ENCODE results near the gene YPEL4.
"Not testable (repeated sequence)": the region's sequence is repeated elsewhere in the genome, so short reads cannot be mapped to it uniquely, and the experiment has no call there.

Gene YPEL4

GRCh38 chr11:57667117-57667735 lies 17.5 kb upstream of the YPEL4 start:
- Histone ChIP-seq H3K9ac (ENCODE audit: low read length) (peak overlapping the region; percentile 69), H3K4me3 (ENCODE audit: low read depth in 1 of 2, low read length in 2 of 2) (peak overlapping the region; percentile 56 to 92), H3K27me3 (ENCODE audit: control insufficient read depth in 1 of 2, insufficient read depth in 2 of 2, low read length in 2 of 2) (no peaks in the 10 kb centered on the region), H3K27ac (ENCODE audit: low read depth, low read length) (peak overlapping the region; percentile 95), H3K4me1 (ENCODE audit: insufficient read depth, low read length) (peaks cover 18% of the 10 kb centered on the region), H3K36me3 (ENCODE audit: insufficient read depth, low read length) (peaks cover 16% of the 10 kb centered on the region), H3K9me3 (ENCODE audit: low read length) (no peaks in the 10 kb centered on the region)

GRCh38 chr11:57663975-57664374 lies 14.3 kb upstream of the YPEL4 start:
- Histone ChIP-seq H3K9ac (ENCODE audit: low read length) (no peak overlapping the region), H3K4me1 (ENCODE audit: insufficient read depth, low read length) (peaks cover 9% of the 10 kb centered on the region), H3K27ac (ENCODE audit: low read depth, low read length) (no peak overlapping the region), H3K9me3 (ENCODE audit: low read length) (no peaks in the 10 kb centered on the region), H3K36me3 (ENCODE audit: insufficient read depth, low read length) (peaks cover 38% of the 10 kb centered on the region), H3K4me3 (ENCODE audit: low read depth in 1 of 2, low read length in 2 of 2) (no peak overlapping the region), H3K27me3 (ENCODE audit: control insufficient read depth in 1 of 2, insufficient read depth in 2 of 2, low read length in 2 of 2) (no peaks in the 10 kb centered on the region)

GRCh38 chr11:57662893-57663292 lies 13.2 kb upstream of the YPEL4 start:
- H3K4me1 ChIP-seq (ENCODE audit: insufficient read depth, low read length): peaks cover 10% of the 10 kb centered on the region
- H3K4me3 ChIP-seq (ENCODE audit: low read depth in 1 of 2, low read length in 2 of 2): no peak overlapping the region
- peaks cover 38% of the 10 kb centered on the region for H3K36me3 ChIP-seq (ENCODE audit: insufficient read depth, low read length)
- no peak overlapping the region for H3K9ac ChIP-seq (ENCODE audit: low read length)
- H3K27me3 ChIP-seq (ENCODE audit: control insufficient read depth in 1 of 2, insufficient read depth in 2 of 2, low read length in 2 of 2): no peaks in the 10 kb centered on the region
- no peaks in the 10 kb centered on the region for H3K9me3 ChIP-seq (ENCODE audit: low read length)
- no peak overlapping the region for H3K27ac ChIP-seq (ENCODE audit: low read depth, low read length)

GRCh38 chr11:57659669-57660068 lies 10.0 kb upstream of the YPEL4 start:
- peaks cover 38% of the 10 kb centered on the region for H3K36me3 ChIP-seq (ENCODE audit: insufficient read depth, low read length)
- no peak overlapping the region for H3K27ac ChIP-seq (ENCODE audit: low read depth, low read length)
- H3K4me3 ChIP-seq (ENCODE audit: low read depth in 1 of 2, low read length in 2 of 2): no peak overlapping the region
- H3K9ac ChIP-seq (ENCODE audit: low read length): no peak overlapping the region
- no peaks in the 10 kb centered on the region for H3K9me3 ChIP-seq (ENCODE audit: low read length)
- H3K4me1 ChIP-seq (ENCODE audit: insufficient read depth, low read length): peaks cover 8% of the 10 kb centered on the region
- H3K27me3 ChIP-seq (ENCODE audit: control insufficient read depth in 1 of 2, insufficient read depth in 2 of 2, low read length in 2 of 2): no peaks in the 10 kb centered on the region

GRCh38 chr11:57658023-57658361 lies 8.3 kb upstream of the YPEL4 start:
- H3K9ac ChIP-seq (ENCODE audit: low read length): peak overlapping the region; percentile 36
- peaks cover 2 to 5% of the 10 kb centered on the region in 2 donors for H3K27me3 ChIP-seq (ENCODE audit: control insufficient read depth in 1 of 2, insufficient read depth in 2 of 2, low read length in 2 of 2)
- no peaks in the 10 kb centered on the region for H3K9me3 ChIP-seq (ENCODE audit: low read length)
- H3K36me3 ChIP-seq (ENCODE audit: insufficient read depth, low read length): peaks cover 38% of the 10 kb centered on the region
- H3K4me1 ChIP-seq (ENCODE audit: insufficient read depth, low read length): peaks cover 8% of the 10 kb centered on the region
- peak overlapping the region; percentile 67 for H3K27ac ChIP-seq (ENCODE audit: low read depth, low read length)
- peak overlapping the region; percentile 72 to 80 for H3K4me3 ChIP-seq (ENCODE audit: low read depth in 1 of 2, low read length in 2 of 2)

GRCh38 chr11:57657194-57658022 lies 7.7 kb upstream of the YPEL4 start, which contains the start of gene CLP1:
Gene CLP1 (plus strand): TSS chr11:57657762. CDS start chr11:57659477, 1,715 bp downstream.
- peaks cover 8% of the 10 kb centered on the region for H3K4me1 ChIP-seq (ENCODE audit: insufficient read depth, low read length)
- peak within 1 kb of the TSS; percentile 72 to 80 for H3K4me3 ChIP-seq (ENCODE audit: low read depth in 1 of 2, low read length in 2 of 2)
- H3K27me3 ChIP-seq (ENCODE audit: control insufficient read depth in 1 of 2, insufficient read depth in 2 of 2, low read length in 2 of 2): peaks cover 5 to 7% of the 10 kb centered on the region in 2 donors
- no peaks in the 10 kb centered on the region for H3K9me3 ChIP-seq (ENCODE audit: low read length)
- H3K36me3 ChIP-seq (ENCODE audit: insufficient read depth, low read length): peaks cover 33% of the 10 kb centered on the region
- peak within 1 kb of the TSS; percentile 36 for H3K9ac ChIP-seq (ENCODE audit: low read length)
- H3K27ac ChIP-seq (ENCODE audit: low read depth, low read length): peak within 1 kb of the TSS; percentile 67

GRCh38 chr11:57656885-57657193 lies 7.1 kb upstream of the YPEL4 start:
- H3K27me3 ChIP-seq (ENCODE audit: control insufficient read depth in 1 of 2, insufficient read depth in 2 of 2, low read length in 2 of 2): peaks cover 5 to 12% of the 10 kb centered on the region in 2 donors
- H3K36me3 ChIP-seq (ENCODE audit: insufficient read depth, low read length): peaks cover 28% of the 10 kb centered on the region
- H3K9me3 ChIP-seq (ENCODE audit: low read length): no peaks in the 10 kb centered on the region
- H3K27ac ChIP-seq (ENCODE audit: low read depth, low read length): peak overlapping the region; percentile 67
- peak overlapping the region; percentile 27 for H3K9ac ChIP-seq (ENCODE audit: low read length)
- peak overlapping the region in 1 of 2 donors; percentile 80 for H3K4me3 ChIP-seq (ENCODE audit: low read depth in 1 of 2, low read length in 2 of 2)
- H3K4me1 ChIP-seq (ENCODE audit: insufficient read depth, low read length): peaks cover 8% of the 10 kb centered on the region

- no peak overlapping the region for H3K9ac ChIP-seq (ENCODE audit: low read length)
- peaks cover 14% of the 10 kb centered on the region for H3K4me1 ChIP-seq (ENCODE audit: insufficient read depth, low read length)
- no peak overlapping the region for H3K4me3 ChIP-seq (ENCODE audit: low read depth in 1 of 2, low read length in 2 of 2)
- H3K9me3 ChIP-seq (ENCODE audit: low read length): no peaks in the 10 kb centered on the region
- H3K36me3 ChIP-seq (ENCODE audit: insufficient read depth, low read length): no peaks in the 10 kb centered on the region
- H3K27me3 ChIP-seq (ENCODE audit: control insufficient read depth in 1 of 2, insufficient read depth in 2 of 2, low read length in 2 of 2): peaks cover 28 to 31% of the 10 kb centered on the region in 2 donors
- no peak overlapping the region for H3K27ac ChIP-seq (ENCODE audit: low read depth, low read length)
Measured at GRCh38 chr11:57653163-57653562, 3.5 kb upstream of the YPEL4 start.

- H3K9ac ChIP-seq (ENCODE audit: low read length): no peak overlapping the region
- H3K9me3 ChIP-seq (ENCODE audit: low read length): no peaks in the 10 kb centered on the region
- no peaks in the 10 kb centered on the region for H3K36me3 ChIP-seq (ENCODE audit: insufficient read depth, low read length)
- peaks cover 16% of the 10 kb centered on the region for H3K4me1 ChIP-seq (ENCODE audit: insufficient read depth, low read length)
- no peak overlapping the region for H3K27ac ChIP-seq (ENCODE audit: low read depth, low read length)
- no peak overlapping the region for H3K4me3 ChIP-seq (ENCODE audit: low read depth in 1 of 2, low read length in 2 of 2)
- H3K27me3 ChIP-seq (ENCODE audit: control insufficient read depth in 1 of 2, insufficient read depth in 2 of 2, low read length in 2 of 2): peaks cover 33 to 36% of the 10 kb centered on the region in 2 donors
Measured at GRCh38 chr11:57652662-57653061, 3.0 kb upstream of the YPEL4 start.

- not testable (repeated sequence) for H3K4me3 ChIP-seq (ENCODE audit: low read depth in 1 of 2, low read length in 2 of 2); H3K36me3 ChIP-seq (ENCODE audit: insufficient read depth, low read length); H3K9ac ChIP-seq (ENCODE audit: low read length); H3K9me3 ChIP-seq (ENCODE audit: low read length); H3K27ac ChIP-seq (ENCODE audit: low read depth, low read length)
- peaks cover 37 to 40% of the 10 kb centered on the region in 2 donors for H3K27me3 ChIP-seq (ENCODE audit: control insufficient read depth in 1 of 2, insufficient read depth in 2 of 2, low read length in 2 of 2)
- peaks cover 16% of the 10 kb centered on the region for H3K4me1 ChIP-seq (ENCODE audit: insufficient read depth, low read length)
Measured at GRCh38 chr11:57652230-57652629, 2.5 kb upstream of the YPEL4 start.

- no peaks in the 10 kb centered on the region for H3K9me3 ChIP-seq (ENCODE audit: low read length)
- peaks cover 17% of the 10 kb centered on the region for H3K4me1 ChIP-seq (ENCODE audit: insufficient read depth, low read length)
- H3K36me3 ChIP-seq (ENCODE audit: insufficient read depth, low read length): no peaks in the 10 kb centered on the region
- H3K9ac ChIP-seq (ENCODE audit: low read length): no peak overlapping the region
- H3K27me3 ChIP-seq (ENCODE audit: control insufficient read depth in 1 of 2, insufficient read depth in 2 of 2, low read length in 2 of 2): peaks cover 45 to 49% of the 10 kb centered on the region in 2 donors
- no peak overlapping the region for H3K27ac ChIP-seq (ENCODE audit: low read depth, low read length)
- H3K4me3 ChIP-seq (ENCODE audit: low read depth in 1 of 2, low read length in 2 of 2): no peak overlapping the region
Measured at GRCh38 chr11:57651408-57651807, 1.7 kb upstream of the YPEL4 start.

GRCh38 chr11:57650739-57651090 lies 1.0 kb upstream of the YPEL4 start:
- no peaks in the 10 kb centered on the region for H3K36me3 ChIP-seq (ENCODE audit: insufficient read depth, low read length)
- H3K27ac ChIP-seq (ENCODE audit: low read depth, low read length): no peak overlapping the region
- H3K4me1 ChIP-seq (ENCODE audit: insufficient read depth, low read length): peaks cover 24% of the 10 kb centered on the region

More at GRCh38 chr11:57650739-57651090, 1.0 kb upstream of the YPEL4 start:
- Histone ChIP-seq H3K4me3 (ENCODE audit: low read depth in 1 of 2, low read length in 2 of 2) (no peak overlapping the region), H3K9ac (ENCODE audit: low read length) (no peak overlapping the region), H3K27me3 (ENCODE audit: control insufficient read depth in 1 of 2, insufficient read depth in 2 of 2, low read length in 2 of 2) (peaks cover 49 to 55% of the 10 kb centered on the region in 2 donors), H3K9me3 (ENCODE audit: low read length) (no peaks in the 10 kb centered on the region)
